HG02763 (cell line): Measurements from ENCODE around the gene USHBP1.

Source experiments
- ATAC-seq: cut with Tn5 transposase; IDR thresholded peaks from one replicate; pipeline ENCODE4 v1.9.1; 2021; ENCODE audit warnings: mild to moderate bottlenecking, moderate library complexity; ENCODE audit not compliant: unreplicated experiment

Gene USHBP1

DNA sequence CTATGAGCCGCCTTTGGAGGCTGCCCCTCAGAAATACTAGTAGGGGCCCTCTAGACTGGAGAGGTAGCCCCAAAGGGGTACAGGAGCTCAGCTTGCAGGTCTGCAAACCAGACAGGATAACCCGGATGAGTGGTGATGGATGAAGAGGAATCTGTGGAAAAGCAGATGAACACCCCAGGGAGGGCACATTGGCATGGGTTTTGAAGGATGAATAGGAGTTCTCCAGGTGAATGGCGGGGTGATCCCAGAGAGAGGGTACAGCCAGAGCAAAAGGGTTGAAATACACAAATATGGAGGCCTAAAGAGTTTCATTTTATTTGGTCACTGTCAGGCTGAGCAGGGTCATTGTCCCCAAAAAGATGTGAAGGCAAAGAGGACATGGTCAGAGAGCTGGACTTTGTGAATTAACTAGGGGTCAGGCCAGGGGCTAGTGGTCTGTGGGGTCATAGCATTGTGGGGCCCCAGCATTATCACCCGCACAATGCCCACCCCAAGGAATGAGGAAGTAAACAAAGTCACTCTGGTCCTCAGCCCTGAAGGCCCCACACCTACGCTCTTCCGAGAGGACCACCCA, 23.6 kb downstream of the USHBP1 start:
- ATAC-seq = no peak

GRCh38 chr19:17240062-17240752, 24.3 kb downstream of the USHBP1 start:
- ATAC-seq = no peak

DNA sequence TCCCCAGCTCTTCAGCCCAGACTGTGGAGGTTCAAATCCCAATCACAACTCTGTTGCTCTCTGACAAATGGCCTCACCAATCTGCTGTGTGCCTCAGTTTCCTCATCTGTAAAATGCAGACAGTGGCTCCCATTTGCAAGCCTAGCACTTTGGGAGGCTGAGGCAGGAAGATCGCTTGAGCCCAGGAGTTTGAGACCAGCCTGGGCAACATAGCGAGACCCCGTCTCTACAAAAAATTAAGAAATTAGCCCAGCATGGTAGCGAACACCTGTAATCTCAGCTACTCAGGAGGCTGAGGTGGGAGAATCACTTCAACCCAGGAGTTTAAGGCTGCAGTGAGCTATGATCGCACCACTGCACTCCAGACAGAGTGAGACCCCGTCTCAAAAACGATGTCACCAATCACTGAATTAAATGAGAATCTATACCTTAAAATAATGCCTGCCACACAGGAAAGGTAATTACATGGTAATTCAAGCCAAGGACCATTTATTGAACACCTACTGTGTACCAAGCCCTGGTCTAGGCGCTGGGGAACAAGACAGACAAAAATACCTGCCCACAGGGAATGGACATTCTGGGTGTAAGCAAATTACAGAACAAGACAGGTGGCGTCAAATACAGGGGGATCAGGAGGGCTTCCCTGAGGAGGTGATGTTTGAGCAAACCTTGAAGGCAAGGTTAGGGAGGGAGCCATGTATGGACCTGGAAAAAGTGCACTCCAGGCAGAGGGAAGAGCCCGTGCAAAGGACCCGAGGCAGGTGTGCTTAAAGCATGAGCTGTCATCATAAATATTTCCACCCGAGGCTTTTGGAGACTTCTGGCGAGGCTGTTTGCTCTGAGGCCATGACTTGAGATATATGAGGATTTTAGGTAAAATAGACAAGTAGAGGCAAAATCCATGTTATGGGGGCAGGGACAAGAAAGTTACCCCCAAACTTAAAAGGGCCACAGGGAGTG, 26.5 kb downstream of the USHBP1 start:
- ATAC-seq = no peak

GRCh38 chr19:17236811-17237543, 27.6 kb downstream of the USHBP1 start:
- no peak for ATAC-seq

DNA sequence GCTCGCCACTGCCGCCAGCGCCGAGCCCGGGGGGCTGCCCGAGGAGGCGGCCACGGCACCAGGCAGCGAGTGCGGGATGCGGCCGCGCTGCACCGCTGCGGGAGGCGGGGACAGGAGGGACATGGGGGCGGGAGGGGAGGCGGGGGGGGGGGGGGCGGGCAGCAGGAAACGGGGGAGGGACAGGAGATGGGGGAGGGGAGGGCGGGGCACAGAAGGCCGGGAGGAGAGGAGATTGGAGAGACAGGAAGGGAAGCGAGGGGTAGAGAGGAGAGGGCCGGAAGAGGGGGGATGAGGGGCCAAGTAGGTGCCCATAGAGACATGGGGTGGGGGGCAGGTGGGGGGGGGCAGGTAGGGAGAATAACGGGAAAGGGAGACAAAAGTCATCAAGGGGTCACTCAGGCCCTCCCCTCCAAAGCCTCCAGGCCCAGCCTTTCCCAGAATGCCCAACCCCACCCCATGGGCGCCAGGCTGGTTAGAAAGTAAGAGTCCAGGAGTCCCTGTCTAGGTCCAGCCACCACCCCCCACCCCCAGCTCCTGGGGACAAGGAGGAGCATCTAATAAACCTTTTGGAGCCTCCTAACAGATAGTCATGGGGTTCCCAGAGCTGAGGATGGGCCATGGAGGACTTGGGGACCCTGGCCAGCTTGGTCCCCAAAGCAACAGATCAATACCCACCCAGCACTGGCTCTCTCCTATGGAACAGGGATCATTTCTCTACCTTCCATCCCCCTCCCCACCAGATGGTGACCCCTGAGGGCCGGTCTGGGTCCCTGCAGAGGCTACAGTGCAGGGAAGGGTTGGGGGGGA, 28.4 kb downstream of the USHBP1 start:
- no peak for ATAC-seq

DNA sequence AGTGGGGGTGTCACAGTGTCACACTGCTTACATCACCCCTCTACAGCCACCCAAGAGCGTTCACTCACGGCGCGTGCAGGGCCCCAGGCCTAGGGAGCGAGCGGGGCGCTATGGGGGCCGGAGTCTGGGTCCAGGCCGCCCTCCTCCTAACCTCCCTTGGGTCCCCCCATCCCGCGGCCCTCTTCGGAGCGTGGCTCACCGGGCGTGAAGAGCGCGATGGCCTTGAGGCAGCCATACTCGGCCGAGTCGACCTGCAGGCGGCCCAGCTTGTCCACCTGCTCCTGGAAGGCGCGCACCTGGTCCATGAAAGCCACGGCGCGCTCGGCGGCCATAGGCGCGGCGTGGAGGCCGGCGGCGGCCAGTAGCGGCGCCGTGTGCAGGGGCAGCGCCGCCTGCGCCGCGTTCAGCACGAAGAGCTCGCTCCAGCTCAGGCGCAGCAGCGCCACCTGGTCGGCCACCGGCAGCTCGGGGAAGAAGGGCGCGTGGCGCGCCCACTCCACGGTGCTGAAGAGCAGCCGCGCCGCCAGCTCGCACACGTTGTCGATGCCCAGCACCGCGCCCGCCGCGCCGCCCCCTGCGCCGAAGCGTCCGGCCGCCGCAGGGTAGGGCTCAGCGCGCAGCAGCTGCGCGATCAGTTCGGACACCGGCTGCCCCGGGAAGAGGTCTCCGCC, 29.1 kb downstream of the USHBP1 start:
- peak; percentile 69 for ATAC-seq

- ATAC-seq = peak; percentile 11
Measured at GRCh38 chr19:17234911-17235299, 29.6 kb downstream of the USHBP1 start.

DNA sequence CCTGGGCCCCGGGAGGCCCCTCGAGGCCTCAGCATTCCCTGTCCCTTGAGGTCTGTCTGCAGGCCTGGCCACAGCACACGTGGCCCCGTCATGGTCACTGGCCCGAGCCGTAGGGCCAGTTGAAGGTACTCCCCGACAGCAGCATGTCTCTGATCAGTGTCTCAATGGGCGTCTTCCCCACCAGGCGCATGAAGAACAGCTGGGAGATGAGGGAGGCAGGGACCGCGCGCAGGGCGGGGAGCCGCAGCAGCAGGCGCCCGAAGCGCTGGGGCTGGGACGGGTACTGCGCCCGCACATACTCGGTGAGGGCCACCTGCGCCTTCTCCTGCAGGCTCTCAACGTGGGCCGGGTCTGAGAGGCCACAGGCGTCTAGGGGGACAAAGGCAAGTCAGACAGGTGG, 32.3 kb downstream of the USHBP1 start:
- ATAC-seq = no peak

- ATAC-seq = no peak
Measured at GRCh38 chr19:17229890-17230289, 34.7 kb downstream of the USHBP1 start.

GRCh38 chr19:17227798-17228367, 36.7 kb downstream of the USHBP1 start:
- ATAC-seq = no peak

- peak; percentile 86 for ATAC-seq
Measured at GRCh38 chr19:17226002-17226933, 38.3 kb downstream of the USHBP1 start, which contains the start of gene OCEL1. TSS of gene OCEL1 (plus strand) at chr19:17226226. CDS start at chr19:17226248, 22 bp downstream.

GRCh38 chr19:17225053-17225452, 39.5 kb downstream of the USHBP1 start:
- no peak for ATAC-seq

DNA sequence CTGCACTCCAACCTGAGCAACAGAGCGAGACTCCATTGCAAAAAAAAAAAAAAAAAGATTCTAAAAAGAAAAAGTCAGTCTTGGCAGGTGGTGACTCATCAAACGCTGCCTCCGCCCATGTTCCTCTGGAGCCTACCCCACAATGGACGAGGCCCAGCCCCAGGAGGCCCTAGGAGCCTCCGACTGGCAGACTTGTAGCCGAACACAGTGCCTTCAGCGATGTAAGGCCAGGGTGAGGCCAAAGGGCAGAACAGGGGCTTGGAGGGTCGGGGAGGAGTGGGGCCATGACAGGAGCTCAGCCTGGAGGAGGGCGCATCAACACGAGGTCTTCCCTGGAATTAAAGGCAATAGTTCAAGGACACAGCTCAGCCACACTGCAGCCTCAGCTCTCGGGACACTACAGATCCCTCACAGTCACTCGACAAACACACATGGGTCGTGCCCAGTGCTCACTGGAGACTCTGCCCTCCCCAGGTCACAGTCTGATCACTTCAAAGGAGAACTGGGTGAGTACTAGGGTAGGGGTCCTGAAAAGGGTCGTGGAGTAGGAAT, 44.3 kb downstream of the USHBP1 start:
- ATAC-seq = no peak

- no peak for ATAC-seq
Measured at GRCh38 chr19:17219286-17219685, 45.3 kb downstream of the USHBP1 start.

DNA sequence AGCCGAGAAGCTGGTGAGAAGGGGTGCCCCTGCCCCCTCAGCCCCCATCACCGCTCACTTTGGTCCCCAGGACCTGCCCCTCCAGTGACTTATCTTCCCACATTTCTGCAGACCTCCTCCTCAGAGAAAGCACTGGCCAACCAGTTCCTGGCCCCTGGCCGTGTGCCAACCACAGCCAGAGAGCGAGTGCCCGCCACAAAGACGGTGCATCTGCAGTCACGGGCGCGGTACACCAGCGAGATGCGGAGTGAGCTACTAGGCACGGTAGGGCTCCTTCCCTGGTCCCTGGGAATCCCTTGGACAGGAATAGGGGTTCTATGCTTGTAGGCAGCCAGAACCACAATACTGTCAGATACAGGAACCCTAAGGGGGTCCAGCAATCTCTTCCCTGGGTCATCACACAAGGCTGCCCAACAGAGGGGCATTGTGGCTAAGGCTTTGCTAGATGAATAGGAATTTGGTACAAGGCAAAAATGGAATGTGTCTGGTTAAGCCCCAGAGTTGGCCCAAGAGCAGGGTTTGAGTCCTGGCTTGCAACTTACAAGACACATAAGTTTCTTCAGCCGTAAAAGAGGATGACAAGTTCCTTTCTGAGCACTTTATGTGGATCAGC, 48.4 kb downstream of the USHBP1 start:
- ATAC-seq = no peak

GRCh38 chr19:17215127-17215971, 49.2 kb downstream of the USHBP1 start, which contains the start of gene USE1:
TSS of gene USE1 (plus strand) at chr19:17215357. CDS start at chr19:17215406, 49 bp downstream.
- ATAC-seq = peak; percentile 78
